ENCODE measurements around the gene SAE1. TPM values are rescaled to one million over a fixed set of nuclear protein-coding genes. Genes with fewer than 3 reads are reported as not detected.
"Not testable (repeated sequence)": the region's sequence is repeated elsewhere in the genome, so short reads cannot be mapped to it uniquely, and the experiment has no call there.

Gene SAE1
- total RNA-seq, 4 donors from 2014 or later = 22.4 to 51.9 (median 44.7) TPM

- Histone ChIP-seq H3K27ac (no peak overlapping the region), H3K4me3 (no peak overlapping the region)
Measured at GRCh38 chr19:47132194-47132852, 1.7 kb downstream of the SAE1 start.

GRCh38 chr19:47133021-47133471 lies 2.4 kb downstream of the SAE1 start:
- TF ChIP-seq POLR2AphosphoS5 (IDR thresholded peaks at IDR 0.05) (no peak), POLR2A (IDR thresholded peaks at IDR 0.05) (no peak), EP300 (IDR thresholded peaks at IDR 0.05) (no peak), CTCF (IDR thresholded peaks at IDR 0.05) (no peak)
- Histone ChIP-seq H3K27me3 (no peaks in the 10 kb centered on the region), H3K4me3 (no peak overlapping the region), H3K27ac (no peak overlapping the region), H3K36me3 (peaks cover 1% of the 10 kb centered on the region), H3K9me3 (no peaks in the 10 kb centered on the region), H3K4me1 (peaks cover 20% of the 10 kb centered on the region)
- no peak for DNase-seq (ENCODE audit: low spot score in 2 of 2)
- 80% methylated on average over 11 of the region's 11 CpGs for WGBS

More at GRCh38 chr19:47132194-47132852, 1.7 kb downstream of the SAE1 start:
- 88% methylated on average over 7 of the region's 7 CpGs for WGBS
- H3K36me3 ChIP-seq = no peaks in the 10 kb centered on the region
- H3K9me3 ChIP-seq = no peaks in the 10 kb centered on the region
- TF ChIP-seq POLR2AphosphoS5 (IDR thresholded peaks at IDR 0.05) = no peak
- TF ChIP-seq CTCF (IDR thresholded peaks at IDR 0.05) = no peak
- TF ChIP-seq POLR2A (IDR thresholded peaks at IDR 0.05) = no peak
- no peak for TF ChIP-seq EP300 (IDR thresholded peaks at IDR 0.05)
- H3K27me3 ChIP-seq = no peaks in the 10 kb centered on the region
- H3K4me1 ChIP-seq = peaks cover 20% of the 10 kb centered on the region
- DNase-seq (ENCODE audit: low spot score in 2 of 2) = no peak

- no peak for DNase-seq (ENCODE audit: low spot score in 2 of 2)
- peaks cover 4% of the 10 kb centered on the region for H3K36me3 ChIP-seq
- peaks cover 20% of the 10 kb centered on the region for H3K4me1 ChIP-seq
- no peak overlapping the region for H3K27ac ChIP-seq
- WGBS = 73% methylated on average over 2 of the region's 2 CpGs
- H3K4me3 ChIP-seq = no peak overlapping the region
- TF ChIP-seq POLR2A (IDR thresholded peaks at IDR 0.05) (no peak), CTCF (IDR thresholded peaks at IDR 0.05) (no peak), POLR2AphosphoS5 (IDR thresholded peaks at IDR 0.05) (no peak), EP300 (IDR thresholded peaks at IDR 0.05) (no peak)
- H3K27me3 ChIP-seq = no peaks in the 10 kb centered on the region
- no peaks in the 10 kb centered on the region for H3K9me3 ChIP-seq
Measured at GRCh38 chr19:47134545-47134944, 3.9 kb downstream of the SAE1 start.

GRCh38 chr19:47135156-47135555 lies 4.5 kb downstream of the SAE1 start:
- Histone ChIP-seq H3K27me3 (no peaks in the 10 kb centered on the region), H3K4me3 (no peak overlapping the region), H3K27ac (no peak overlapping the region), H3K4me1 (peaks cover 18% of the 10 kb centered on the region), H3K9me3 (no peaks in the 10 kb centered on the region), H3K36me3 (peaks cover 4% of the 10 kb centered on the region)
- TF ChIP-seq POLR2AphosphoS5 (IDR thresholded peaks at IDR 0.05) (no peak), CTCF (IDR thresholded peaks at IDR 0.05) (no peak), EP300 (IDR thresholded peaks at IDR 0.05) (no peak), POLR2A (IDR thresholded peaks at IDR 0.05) (no peak)
- 87% methylated on average over 3 of the region's 3 CpGs for WGBS
- DNase-seq (ENCODE audit: low spot score in 2 of 2) = no peak

- DNase-seq (ENCODE audit: low spot score in 2 of 2); H3K4me3 ChIP-seq; H3K27ac ChIP-seq; H3K4me1 ChIP-seq; H3K27me3 ChIP-seq; H3K9me3 ChIP-seq: not testable (repeated sequence)
- WGBS = 52% methylated on average over 7 of the region's 7 CpGs
- peaks cover 34% of the 10 kb centered on the region for H3K36me3 ChIP-seq
Measured at GRCh38 chr19:47141252-47141651, 10.6 kb downstream of the SAE1 start.

- Histone ChIP-seq H3K36me3 (peaks cover 38% of the 10 kb centered on the region), H3K27ac (no peak overlapping the region)
Measured at GRCh38 chr19:47141695-47142094, 11.1 kb downstream of the SAE1 start.

More at GRCh38 chr19:47141695-47142094, 11.1 kb downstream of the SAE1 start:
- Histone ChIP-seq H3K4me1 (no peaks in the 10 kb centered on the region), H3K4me3 (no peak overlapping the region), H3K27me3 (no peaks in the 10 kb centered on the region), H3K9me3 (no peaks in the 10 kb centered on the region)
- TF ChIP-seq POLR2AphosphoS5 (IDR thresholded peaks at IDR 0.05) (no peak), POLR2A (IDR thresholded peaks at IDR 0.05) (no peak), CTCF (IDR thresholded peaks at IDR 0.05) (no peak), EP300 (IDR thresholded peaks at IDR 0.05) (no peak)
- no peak for DNase-seq (ENCODE audit: low spot score in 2 of 2)
